Embryonic facial prominence (tissue), 1 donor: ENCODE results near the gene ONECUT3.
"Not testable (repeated sequence)": the region's sequence is repeated elsewhere in the genome, so short reads cannot be mapped to it uniquely, and the experiment has no call there.

Experiments used
- DNase-seq: peaks from one replicate; pipeline ENCODE4 v3.0.0-alpha.2; 2016; ENCODE audit errors: extremely low spot score

The ONECUT3 gene

DNA sequence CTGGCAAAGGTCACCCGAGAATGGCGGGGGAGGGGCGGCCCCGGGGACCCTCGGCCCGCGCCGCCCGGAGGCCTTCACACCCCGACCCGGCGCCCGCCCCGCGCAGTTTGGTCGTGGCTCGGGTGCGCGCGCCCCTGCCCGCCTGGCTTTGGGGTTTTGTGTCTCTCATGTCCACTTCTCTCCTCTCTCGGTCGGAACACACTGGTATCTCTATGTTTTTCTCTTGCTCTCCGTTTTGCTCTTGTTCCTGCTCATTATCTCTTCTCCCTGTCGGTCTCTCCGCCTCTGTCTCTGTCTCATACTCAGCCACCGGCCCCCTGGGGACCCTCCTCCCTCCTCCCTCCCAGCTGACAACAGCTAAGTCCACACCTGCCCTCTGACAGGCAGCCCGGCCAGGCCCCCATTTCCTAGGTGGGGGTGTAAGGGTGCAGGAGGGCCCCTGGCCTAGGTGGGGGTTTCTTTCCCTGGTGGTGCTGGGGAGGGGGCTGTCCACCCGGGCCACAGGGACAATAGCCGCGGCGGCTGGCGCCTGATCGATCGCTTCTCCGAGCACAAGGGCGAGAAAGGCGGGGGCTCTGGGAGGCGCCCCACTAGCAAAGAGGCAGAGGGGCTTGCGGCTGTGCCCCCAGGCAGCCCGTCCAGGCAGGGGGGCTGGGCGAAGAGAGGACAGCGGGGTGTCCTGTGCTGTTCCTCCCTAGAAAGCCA is 2.3 kb downstream of the ONECUT3 start:
- DNase-seq: no peak

DNA sequence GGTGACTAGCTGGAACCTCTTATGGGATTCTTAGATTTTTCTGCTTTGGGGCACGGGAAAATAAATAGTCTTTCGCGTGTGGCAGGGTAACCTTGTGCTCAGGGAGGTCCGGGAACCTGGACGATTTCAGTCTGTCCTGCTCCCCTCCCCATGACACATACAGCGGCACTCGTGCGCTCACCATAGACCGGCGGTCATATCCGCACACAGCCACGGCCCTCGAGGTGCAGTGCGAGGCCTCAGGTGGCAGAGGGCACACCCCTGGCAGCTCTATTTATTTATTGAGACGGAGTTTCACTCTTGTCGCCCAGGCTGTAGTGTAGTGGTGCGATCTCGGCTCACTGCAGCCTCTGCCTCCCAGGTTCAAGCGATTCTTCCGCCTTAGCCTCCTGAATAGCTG is 3.0 kb downstream of the ONECUT3 start:
- DNase-seq: no peak

DNA sequence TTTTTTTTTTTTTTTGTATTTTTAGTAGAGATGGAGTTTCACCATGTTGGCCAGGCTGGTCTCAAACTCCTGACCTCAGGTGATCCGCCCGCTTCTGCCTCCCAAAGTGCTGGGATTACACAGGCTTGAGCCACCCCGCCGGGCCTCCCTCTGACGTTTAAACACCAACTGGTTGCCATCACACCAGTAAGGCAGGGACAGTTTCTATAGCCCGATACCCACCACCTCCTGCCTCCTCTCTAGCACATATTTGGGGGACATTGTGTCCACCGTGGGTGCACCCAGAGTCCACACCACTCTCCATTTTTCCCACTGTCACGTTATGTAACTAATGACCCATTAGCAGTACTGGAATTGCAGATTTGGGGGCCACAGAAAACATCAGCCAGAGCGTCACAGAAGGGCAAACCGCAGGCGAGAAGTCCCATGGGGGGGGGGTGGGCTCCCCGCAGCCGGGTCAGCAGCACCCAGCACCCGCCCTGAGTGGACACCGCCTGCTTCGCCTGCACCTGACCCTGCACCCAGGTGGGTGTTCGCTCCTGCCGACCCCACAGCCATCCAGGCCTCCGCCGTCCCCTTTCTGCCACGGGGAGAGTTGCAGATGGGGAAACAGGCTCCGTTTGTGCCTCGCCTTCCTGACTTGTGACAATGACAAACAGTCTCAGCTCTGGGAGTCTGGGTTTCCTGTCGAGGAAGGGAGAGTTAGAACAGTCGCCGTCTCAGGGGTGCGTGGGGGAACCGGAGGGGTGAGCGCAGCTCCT is 3.6 kb downstream of the ONECUT3 start:
- no peak for DNase-seq

DNA sequence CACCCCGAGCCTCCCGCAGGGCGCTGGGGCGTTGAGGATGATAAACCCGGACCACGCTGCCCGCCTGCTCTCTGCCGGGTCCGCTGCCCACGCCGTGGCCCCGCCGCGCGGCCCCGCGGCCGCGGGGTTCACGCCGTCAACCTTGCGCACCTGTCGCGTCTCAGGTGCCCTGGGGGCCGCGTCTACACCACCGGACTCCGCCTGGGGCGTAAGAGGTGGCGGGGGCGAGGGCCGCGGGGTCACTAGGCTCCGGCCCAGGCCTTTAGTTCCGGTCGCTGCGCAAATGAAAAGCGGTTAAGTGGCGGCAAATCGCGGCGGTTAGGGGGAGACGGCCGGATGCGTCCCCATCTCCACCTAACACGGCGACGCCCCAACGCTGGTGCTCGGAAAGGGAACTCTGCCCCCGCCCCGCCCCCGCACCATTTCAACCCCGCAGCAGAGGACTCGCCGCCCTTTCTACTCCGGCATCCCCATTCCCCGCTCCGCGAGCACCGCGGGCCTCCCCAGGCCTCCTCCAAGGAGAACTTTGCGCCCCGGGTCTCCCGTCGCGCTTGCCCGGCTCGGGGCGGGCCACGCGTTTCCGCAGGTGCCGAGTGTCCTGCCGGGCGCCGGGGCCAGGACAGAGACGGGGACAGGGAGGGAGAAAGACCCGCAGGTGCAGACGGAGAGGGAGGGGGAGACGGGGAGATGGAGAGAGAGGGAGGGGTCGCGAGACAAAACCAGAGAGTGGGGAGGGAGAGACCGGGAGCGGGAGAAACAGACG is 4.3 kb downstream of the ONECUT3 start:
- no peak for DNase-seq

DNA sequence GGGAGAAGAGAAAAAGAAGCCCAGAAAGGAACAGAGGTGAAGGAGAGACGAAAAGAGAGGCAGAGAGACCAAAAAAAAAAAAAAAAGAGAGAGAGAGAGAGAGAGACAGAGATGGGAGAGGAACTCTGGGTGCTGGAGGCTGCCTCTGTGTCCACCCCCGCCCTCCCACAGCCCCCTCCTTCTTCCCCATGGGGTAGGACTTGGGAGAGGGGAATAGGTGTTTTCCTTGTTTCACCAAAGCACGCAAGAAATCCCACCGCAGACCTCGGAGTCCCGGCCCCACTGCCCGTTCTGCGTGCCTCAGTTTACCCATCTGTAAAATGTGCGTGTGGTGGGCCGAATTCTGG is 4.9 kb downstream of the ONECUT3 start:
- DNase-seq: no peak

DNA sequence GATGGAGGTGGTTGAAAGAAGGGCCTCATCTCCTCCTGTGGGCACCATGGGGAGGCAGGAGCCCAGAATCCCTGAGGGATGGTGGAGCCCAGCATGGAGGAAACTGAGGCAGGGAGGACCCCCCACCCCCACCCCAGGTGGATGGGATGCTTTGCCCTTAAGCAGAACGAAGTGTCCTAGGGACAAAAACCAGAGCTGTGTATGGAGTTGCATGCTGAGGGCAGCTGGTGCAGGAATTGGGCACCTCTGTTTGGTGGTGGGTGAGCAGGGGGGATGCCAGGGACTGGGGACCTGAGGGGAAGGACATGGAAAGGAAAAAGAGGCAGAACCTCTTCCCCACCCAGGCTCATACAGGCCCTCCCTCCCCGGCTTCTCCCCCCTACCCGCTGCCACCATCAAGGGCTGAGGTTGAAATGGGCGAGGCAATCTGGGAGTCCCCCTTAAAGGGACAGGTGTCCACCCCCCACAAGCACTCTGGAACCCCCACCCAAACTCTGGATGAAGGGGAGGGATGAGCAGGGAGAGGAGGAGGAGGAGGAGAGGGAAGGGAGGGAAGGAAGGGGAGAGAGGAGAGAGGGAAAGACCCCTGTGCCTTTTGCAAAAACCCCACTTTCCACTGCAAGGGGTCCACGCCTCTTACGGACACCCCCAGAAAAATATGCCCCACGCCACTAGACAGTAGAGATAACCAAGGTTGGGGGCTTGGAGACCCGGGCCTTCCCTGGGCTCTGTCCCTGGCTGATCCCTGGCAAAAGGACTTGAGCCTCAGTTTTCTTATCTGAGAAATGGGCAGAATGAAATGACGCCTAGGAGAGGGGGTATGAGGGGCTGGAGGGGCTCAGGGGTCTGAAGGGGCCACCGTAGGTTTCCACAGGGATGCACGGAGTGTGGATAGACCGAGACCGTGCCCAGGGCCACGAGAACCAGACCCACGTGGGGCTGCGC is 5.9 kb downstream of the ONECUT3 start:
- no peak for DNase-seq

DNA sequence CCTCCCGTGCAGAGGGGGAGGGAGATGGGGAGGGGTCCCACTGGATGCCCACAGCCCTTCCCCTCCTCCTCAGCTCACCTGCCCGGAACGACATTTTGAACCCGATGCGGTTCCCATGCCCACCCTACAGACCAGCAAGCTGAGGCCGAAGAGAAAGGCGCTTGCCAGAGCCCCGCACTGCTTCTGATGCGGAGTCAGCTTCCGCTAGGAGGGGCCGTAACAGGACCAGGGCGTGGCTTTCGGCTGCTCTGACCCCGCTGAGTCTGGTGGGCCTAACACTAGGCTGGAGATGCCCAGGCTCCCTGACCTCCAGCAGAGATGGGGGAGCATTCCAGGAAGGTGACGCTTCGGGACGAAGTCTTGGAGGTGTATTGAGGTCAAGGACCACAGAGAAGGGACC is 6.7 kb downstream of the ONECUT3 start:
- DNase-seq: no peak

DNA sequence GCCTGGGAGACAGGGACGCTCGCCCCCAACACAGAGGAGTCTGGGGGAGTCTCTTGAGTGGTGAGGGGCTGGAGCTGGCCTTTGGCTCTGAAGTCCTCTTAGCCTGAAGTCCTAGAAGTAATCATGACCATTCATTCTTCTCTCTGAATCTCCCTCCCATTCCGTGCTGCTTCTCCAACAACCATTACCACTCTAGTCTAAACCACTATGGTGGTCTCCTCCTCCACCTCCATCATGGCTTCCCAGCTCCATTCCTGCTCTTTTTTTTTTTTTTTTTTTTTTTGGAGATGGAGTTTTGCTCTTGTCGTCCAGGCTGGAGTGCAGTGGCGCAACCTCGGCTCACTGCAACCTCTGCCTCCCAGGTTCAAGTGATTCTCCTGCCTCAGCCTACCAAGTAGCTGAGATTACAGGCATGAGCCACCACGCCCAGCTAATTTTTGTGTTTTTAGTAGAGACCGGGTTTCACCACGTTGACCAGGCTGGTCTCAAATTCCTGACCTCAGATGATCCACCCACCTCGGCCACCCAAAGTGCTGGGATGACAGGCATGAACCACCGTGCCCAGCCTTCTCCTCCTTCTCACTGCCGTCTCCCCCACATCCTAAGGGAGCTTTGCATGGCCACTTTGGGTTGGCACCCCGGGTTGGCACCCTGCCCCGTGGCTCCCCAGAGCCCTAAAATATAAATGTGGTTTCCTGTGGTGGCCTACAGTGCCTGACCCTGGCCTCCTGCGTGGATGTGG is 7.7 kb downstream of the ONECUT3 start:
- DNase-seq: not testable (repeated sequence)

DNA sequence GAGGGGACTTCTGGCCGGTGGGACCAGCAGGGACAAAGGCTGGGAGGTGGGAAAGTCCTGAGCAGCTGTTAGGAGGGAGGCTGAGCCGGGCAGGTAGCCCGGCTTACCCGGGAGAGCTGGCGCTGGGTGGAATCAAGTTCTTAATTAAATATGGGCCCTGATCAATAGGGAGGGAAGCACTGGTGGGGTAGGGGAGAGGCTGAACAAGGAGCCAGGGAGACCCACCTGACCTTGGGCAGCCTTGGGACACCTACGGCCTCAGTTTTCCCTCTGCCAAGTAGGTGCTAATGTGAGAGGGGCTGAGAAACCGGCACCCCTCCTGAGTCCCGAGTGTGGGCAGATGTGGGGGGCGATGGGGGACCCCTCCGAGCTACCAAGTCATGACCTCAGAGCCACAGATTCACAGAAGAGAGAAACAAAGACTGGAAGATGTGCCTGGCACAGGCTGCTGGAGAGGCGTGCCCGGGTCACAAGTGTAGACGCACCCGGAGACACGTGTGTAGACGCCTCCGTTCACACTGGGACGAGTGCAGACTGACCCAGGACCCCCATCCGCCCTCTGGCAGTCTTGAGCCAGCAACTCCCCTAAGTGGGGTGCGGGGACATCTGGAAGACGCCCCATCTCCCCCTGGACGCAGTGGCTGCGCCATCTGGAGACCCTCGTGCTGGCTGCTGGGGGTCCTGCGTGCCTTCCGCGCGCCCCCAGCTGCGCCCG is 8.4 kb downstream of the ONECUT3 start:
- no peak for DNase-seq

DNA sequence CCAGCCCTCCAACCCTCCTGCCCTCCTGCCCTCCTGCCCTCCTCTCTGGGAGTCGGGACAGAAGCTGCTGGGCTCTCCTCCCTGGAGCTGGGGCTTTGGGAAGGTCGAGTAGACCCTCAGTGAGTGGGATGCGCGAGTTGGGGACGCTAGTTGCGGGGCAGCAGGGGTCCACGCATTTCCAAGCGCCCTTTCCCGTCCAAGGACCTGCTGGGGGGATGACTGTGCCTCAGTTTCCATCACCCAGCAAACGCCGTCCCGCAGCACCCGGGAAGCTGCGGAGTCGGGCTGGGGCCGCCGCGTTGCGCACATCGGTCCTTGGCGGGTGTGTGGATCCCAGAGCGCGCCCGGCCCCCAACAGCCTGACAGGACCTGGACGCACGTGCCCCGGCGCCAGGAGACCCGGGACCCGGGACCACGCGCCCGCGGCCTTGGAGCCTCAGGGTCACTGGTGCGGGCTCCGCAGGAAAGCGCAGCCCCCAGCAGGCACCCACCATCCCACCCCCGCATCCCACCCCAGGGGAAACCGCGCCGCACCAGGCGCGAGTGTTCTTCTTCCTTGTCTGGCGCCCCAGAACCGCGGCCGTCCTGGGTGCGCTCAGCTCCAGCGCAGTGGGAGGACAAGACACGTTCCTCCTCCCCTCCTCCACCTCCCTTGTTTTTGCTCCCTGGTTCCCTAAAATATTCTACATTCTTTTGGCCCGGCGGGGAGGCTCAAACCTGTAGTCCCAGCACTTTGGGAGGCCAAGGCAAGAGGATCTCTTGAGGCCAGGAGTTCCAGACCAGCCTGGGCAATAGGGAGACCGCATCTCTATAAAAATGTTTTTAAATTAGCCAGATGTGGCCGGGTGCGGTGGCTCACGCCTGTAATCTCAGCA is 9.2 kb downstream of the ONECUT3 start:
- no peak for DNase-seq

DNA sequence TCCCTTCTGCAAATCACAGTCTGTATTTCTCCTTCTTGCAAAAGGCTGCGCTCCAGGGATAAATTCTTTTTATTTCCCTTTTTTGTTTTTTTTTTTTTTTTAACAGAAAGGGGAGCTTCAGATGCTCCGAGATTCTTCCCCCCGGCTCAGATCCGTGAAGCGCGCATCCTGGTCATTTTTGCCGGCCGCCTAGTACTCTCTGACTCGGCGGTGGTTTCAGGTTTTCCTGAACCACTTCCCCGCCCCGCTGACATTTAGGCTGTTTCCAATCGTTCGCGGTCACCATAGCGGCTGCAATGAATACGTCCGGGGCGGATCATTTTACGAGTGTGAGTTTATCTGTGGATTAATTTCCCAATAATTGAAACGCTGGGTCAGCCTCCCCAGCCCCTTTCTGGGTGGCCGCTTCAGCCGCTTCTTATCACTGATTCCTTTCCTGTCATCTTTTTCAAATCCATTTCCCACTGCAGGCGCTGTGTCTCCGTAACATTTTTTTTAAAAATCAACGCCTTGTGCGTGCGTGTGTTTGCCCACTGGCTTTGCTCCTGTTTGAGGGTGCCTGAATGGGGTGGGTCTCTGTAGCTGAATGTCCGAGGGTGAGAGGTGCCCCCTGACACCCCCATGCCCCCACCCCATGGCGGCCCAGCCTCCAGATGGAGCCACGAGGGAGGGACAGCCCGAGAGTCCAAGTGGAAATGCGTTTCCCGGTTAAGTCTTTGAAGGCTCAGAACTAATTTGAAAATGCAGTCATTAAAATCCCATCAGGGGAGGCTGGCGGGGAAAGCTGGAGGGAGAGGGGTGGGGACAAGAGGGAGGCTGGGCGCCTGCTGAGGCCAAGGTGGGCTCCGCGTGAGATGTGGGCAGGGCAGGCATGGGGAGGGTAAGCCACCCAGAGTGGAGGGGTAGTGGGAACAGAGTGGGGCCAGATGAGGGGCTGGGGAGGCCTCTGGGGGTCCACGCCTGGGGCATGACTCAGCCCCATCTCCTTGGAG is 10.6 kb downstream of the ONECUT3 start:
- DNase-seq: no peak

DNA sequence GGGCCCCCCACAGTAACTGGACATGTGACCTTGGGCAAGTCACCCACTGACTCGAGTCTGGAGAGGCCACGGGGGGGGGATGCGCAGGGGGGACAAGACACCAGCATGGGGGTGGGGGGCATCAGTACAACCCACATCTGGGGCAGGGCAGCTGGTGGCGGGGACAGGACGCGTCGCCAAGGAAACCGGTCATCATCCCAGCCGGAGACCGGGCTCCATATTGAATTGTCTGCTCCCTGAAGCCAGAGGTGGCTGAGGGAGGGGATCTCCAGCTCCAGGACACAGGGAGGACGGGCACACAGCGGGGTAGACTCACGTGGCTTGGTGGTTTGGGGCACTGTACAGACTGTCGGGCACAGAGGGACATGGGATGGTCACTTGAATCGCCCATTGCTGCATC is 11.4 kb downstream of the ONECUT3 start:
- DNase-seq: no peak

DNA sequence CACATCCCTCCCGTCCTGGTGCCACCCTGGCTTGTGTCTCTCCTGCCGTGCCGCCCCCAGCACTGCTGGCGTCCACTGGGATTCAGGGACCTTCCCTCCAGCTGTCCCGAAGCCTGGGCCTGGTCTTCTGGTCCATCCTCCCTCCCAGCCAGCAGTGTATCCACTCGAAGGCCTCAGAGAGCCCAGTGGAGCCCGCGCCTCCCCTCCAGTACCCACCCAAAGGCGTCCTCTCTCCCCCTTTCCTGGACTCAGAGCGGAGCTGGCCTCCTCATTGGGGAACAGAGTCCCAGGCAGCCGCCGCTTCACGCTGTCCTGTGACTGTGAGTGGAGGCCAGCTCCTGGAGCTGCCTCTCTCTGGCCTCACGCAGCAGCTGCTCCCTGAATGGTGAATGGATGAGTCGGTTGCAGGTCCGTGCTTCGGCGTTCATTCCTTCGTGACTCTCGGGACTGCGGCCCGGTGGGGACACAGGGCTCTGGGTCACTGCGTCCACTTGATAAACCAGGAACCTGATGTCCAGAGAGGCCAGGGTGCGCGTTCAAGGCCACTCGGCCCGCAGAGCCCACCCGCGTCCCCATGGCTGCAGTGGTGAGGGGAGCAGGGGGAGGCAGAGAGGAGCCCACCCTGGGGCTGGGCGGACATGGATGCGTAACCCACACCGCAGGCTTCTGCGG is 12.1 kb downstream of the ONECUT3 start:
- no peak for DNase-seq

DNA sequence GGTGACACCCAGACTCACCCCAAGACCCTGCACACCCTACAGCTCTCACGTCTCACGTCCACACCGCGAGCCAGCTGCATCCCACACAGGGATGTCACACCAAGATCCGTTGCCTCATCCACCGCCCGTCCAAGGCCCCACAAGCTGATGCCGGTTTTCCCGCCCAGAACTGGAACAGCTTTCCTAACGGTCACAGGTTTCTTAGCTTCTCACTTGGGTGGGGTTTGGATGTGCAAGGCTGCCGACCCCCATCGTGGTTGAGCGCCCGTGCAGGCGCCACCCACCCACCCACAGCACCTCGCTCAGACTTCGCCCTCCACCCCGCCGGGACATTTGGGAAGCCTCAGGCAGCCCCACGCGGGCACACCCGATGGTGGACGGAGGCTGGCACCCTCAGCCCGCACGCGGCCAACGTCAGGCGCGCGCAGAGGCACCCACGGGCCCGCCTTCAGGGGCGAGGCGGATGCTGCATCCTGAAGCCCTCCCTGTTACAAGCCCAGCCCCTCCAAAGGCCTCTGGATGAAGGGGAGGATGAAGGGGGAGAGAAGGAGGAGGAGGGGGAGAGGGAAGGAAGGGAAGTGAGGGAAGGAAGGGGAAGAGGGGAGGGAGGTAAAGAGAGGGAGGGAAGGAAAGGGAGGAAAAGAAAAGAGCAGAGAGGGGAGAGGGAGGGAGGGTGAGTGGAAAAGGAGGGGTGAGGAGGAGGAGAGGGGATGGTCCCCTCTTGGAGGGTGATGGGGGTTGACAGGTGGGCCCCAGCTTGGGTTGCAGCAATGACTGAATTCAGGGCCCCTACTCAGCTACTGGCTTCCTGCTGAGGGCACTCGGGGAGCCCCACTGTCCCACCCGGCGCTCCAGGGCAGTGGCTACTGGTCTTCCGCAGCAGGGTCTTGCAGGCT is 12.8 kb downstream of the ONECUT3 start:
- no peak for DNase-seq

DNA sequence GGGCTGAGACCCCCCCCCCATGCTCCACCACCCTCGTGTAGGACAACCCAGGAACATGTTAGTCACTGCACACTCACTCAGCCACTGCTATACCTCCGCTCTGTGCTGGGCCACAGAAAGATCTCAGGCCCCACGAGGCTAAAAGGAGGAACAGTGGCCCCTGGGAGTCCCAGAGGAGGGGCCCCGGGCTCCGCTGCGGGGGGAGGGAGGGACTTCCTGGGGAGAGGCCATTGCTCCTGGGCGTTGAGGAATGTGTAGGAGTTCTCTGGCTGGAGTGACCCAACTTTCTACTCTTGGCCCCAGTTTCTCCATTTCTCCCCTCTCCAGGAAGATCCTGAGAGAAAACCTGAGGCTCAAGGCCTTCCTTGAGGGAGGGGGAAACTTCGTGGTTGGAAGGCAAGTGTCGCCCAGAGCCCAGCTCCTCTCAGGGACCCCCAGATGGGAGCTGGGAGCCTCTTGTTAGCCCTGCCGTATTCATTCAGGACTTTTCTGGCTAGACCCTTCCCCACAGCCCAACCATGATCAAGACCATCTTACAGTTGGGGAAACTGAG is 13.6 kb downstream of the ONECUT3 start:
- DNase-seq: no peak

DNA sequence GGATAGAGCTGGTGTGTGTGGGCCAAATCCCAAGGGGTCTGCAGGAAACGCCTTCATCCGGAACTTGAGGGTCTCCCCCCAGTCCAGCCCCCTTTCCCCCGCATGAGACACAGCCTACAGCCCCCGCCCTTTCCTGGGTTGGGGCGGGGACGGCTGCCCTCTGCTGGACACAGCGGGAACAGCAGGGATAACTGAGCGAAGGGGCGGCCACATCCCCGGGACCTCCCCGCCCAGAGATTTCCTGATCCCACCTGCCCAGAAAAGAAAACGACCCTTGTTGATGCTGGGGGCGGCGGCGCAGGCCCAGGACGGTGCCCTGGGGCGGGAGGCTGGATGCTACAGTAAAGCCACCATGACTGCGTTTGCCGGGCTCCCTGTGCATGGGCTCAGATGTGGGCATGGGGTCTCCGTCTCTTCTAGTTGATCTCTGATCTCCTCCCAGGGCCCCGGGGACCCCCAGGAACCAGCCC is 14.2 kb downstream of the ONECUT3 start:
- DNase-seq: peak; percentile 28
